ENCODE data around the gene ACACA.

Gene ACACA

DNA sequence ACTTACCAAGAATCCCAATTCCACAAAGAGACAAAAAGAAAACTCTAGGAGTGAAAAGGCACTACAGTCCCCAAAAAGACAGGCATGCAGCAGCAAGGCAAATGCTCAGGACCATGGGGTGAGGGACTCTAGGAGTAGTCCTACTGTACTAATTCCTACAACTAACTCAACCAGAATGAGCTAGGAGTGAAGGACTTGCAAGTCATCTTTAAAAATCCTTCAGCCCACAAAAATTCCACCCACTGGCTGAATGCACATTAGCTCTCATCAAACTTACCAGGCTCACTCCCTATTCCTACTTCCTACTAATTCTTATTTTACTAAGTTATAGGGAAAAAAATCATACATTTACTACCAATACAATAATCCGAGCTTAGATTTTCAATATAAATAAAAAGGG is 172.5 kb downstream of the ACACA start (continued):
- TF ChIP-seq, protein P1, sequence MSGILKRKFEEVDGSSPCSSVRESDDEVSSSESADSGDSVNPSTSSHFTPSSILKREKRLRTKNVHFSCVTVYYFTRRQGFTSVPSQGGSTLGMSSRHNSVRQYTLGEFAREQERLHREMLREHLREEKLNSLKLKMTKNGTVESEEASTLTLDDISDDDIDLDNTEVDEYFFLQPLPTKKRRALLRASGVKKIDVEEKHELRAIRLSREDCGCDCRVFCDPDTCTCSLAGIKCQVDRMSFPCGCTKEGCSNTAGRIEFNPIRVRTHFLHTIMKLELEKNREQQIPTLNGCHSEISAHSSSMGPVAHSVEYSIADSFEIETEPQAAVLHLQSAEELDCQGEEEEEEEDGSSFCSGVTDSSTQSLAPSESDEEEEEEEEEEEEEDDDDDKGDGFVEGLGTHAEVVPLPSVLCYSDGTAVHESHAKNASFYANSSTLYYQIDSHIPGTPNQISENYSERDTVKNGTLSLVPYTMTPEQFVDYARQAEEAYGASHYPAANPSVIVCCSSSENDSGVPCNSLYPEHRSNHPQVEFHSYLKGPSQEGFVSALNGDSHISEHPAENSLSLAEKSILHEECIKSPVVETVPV (CRISPR knock-in tag; IDR thresholded peaks at IDR 0.05) = no peak

DNA sequence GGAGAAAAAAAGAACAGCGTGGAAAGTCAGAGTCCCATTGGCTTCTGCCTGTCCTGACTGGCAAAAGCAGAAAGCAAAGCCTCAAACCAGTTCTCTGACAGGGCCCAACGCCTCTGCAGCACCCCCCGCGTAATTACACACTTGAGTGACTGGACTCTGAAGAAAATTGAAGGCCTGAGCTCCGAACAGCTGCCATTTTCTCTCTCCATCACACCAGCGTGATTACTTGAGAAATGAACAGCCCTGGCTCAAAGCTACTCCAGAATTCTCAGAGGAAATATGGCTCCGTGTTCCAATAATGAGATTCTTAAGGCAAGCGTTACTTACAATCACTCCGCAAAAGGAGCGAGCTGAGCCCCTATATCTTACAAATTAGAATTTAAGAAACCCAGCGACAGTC is 173.6 kb downstream of the ACACA start:
- no peak for ATAC-seq
- TF ChIP-seq ZFP30 (CRISPR knock-in tag; IDR thresholded peaks at IDR 0.05) (no peak), RARB (CRISPR knock-in tag; IDR thresholded peaks at IDR 0.05) (no peak), CSDC2 (CRISPR knock-in tag; IDR thresholded peaks at IDR 0.05) (no peak), GLIS3 (CRISPR knock-in tag; IDR thresholded peaks at IDR 0.05) (no peak), ZNF8 (CRISPR knock-in tag; IDR thresholded peaks at IDR 0.05) (no peak), ZNF565 (CRISPR knock-in tag; conservative IDR thresholded peaks at IDR 0.05; ENCODE audit: low read depth) (no peak), SNAI2 (CRISPR knock-in tag; IDR thresholded peaks at IDR 0.05) (no peak), TCF4 (CRISPR knock-in tag; IDR thresholded peaks at IDR 0.05; ENCODE audit: borderline replicate concordance) (no peak), ISL1 (CRISPR knock-in tag; IDR thresholded peaks at IDR 0.05) (no peak)
- TF ChIP-seq, protein P2, sequence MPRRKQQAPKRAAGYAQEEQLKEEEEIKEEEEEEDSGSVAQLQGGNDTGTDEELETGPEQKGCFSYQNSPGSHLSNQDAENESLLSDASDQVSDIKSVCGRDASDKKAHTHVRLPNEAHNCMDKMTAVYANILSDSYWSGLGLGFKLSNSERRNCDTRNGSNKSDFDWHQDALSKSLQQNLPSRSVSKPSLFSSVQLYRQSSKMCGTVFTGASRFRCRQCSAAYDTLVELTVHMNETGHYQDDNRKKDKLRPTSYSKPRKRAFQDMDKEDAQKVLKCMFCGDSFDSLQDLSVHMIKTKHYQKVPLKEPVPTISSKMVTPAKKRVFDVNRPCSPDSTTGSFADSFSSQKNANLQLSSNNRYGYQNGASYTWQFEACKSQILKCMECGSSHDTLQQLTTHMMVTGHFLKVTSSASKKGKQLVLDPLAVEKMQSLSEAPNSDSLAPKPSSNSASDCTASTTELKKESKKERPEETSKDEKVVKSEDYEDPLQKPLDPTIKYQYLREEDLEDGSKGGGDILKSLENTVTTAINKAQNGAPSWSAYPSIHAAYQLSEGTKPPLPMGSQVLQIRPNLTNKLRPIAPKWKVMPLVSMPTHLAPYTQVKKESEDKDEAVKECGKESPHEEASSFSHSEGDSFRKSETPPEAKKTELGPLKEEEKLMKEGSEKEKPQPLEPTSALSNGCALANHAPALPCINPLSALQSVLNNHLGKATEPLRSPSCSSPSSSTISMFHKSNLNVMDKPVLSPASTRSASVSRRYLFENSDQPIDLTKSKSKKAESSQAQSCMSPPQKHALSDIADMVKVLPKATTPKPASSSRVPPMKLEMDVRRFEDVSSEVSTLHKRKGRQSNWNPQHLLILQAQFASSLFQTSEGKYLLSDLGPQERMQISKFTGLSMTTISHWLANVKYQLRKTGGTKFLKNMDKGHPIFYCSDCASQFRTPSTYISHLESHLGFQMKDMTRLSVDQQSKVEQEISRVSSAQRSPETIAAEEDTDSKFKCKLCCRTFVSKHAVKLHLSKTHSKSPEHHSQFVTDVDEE (CRISPR knock-in tag; IDR thresholded peaks at IDR 0.05) = no peak
- TF ChIP-seq, protein P3, sequence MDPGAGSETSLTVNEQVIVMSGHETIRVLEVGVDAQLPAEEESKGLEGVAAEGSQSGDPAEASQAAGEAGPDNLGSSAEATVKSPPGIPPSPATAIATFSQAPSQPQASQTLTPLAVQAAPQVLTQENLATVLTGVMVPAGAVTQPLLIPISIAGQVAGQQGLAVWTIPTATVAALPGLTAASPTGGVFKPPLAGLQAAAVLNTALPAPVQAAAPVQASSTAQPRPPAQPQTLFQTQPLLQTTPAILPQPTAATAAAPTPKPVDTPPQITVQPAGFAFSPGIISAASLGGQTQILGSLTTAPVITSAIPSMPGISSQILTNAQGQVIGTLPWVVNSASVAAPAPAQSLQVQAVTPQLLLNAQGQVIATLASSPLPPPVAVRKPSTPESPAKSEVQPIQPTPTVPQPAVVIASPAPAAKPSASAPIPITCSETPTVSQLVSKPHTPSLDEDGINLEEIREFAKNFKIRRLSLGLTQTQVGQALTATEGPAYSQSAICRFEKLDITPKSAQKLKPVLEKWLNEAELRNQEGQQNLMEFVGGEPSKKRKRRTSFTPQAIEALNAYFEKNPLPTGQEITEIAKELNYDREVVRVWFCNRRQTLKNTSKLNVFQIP (CRISPR knock-in tag; IDR thresholded peaks at IDR 0.05; ENCODE audit: borderline replicate concordance, low read depth) = no peak
- TF ChIP-seq, protein P4, sequence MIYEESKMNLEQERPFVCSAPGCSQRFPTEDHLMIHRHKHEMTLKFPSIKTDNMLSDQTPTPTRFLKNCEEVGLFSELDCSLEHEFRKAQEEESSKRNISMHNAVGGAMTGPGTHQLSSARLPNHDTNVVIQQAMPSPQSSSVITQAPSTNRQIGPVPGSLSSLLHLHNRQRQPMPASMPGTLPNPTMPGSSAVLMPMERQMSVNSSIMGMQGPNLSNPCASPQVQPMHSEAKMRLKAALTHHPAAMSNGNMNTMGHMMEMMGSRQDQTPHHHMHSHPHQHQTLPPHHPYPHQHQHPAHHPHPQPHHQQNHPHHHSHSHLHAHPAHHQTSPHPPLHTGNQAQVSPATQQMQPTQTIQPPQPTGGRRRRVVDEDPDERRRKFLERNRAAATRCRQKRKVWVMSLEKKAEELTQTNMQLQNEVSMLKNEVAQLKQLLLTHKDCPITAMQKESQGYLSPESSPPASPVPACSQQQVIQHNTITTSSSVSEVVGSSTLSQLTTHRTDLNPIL (CRISPR knock-in tag; IDR thresholded peaks at IDR 0.05; ENCODE audit: low read depth) = no peak

- ATAC-seq = no peak
- no peak for TF ChIP-seq PATZ1 (CRISPR knock-in tag; IDR thresholded peaks at IDR 0.05; ENCODE audit: borderline replicate concordance)
- TF ChIP-seq ZNF70 (CRISPR knock-in tag; IDR thresholded peaks at IDR 0.05) = no peak
- no peak for TF ChIP-seq ZFP30 (CRISPR knock-in tag; IDR thresholded peaks at IDR 0.05)
- TF ChIP-seq, protein P2 (CRISPR knock-in tag; IDR thresholded peaks at IDR 0.05) = no peak
Measured at GRCh38 chr17:37231887-37232286, 174.7 kb downstream of the ACACA start.

DNA sequence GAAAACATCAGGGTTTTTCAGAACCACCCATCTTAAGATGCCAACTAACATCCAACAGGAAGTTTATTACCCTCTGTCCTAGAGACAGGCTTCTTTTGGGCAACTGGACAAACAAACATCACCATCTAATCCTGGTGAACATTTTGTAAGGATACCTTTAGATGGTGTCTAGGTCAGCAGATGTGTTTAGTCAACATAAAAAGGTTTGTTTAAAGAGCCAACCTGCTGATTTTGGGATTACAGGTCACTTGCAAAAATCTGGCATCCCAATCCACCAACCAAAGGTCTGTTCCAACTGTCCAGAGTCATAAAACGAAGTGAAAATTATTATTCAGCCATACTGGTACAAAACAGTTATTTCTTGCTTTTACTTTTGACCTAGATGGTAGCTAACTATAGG is 176.0 kb downstream of the ACACA start:
- no peak for ATAC-seq
- TF ChIP-seq ZNF565 (CRISPR knock-in tag; conservative IDR thresholded peaks at IDR 0.05; ENCODE audit: low read depth) (no peak), TOX (CRISPR knock-in tag; IDR thresholded peaks at IDR 0.05; ENCODE audit: borderline replicate concordance) (no peak), ESRRG (CRISPR knock-in tag; IDR thresholded peaks at IDR 0.05) (no peak), CSDC2 (CRISPR knock-in tag; IDR thresholded peaks at IDR 0.05) (no peak), ZNF70 (CRISPR knock-in tag; IDR thresholded peaks at IDR 0.05) (no peak), PPARA (CRISPR knock-in tag; IDR thresholded peaks at IDR 0.05; ENCODE audit: borderline replicate concordance) (no peak)
- TF ChIP-seq, protein P3 (CRISPR knock-in tag; IDR thresholded peaks at IDR 0.05; ENCODE audit: borderline replicate concordance, low read depth) = no peak
- TF ChIP-seq, protein P2 (CRISPR knock-in tag; IDR thresholded peaks at IDR 0.05) = no peak
